ENCODE data around the gene SPDYA.

SPDYA gene

DNA sequence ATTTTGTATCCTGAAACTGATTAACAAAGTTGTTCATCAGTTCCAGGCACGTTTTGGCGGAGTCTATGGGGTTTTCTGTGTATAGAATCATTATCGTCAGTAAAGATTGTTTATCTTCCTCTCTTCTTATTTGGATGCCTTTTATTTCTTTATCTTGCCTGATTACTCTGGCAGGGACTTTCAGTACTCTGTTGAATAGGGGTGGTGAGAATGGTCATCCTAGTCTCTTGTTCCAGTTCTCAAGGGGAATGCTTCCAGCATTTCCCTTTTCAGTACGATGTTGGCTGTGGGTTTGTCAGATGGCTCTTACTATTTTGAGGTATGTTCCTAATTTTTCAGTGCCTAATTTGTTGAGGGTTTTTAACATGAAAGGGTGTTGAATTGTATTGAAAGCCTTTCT, 14.0 kb upstream of the SPDYA start:
- TF ChIP-seq CTCF (IDR thresholded peaks at IDR 0.05): no peak
- no peak overlapping the region for H3K27ac ChIP-seq
- no peak for DNase-seq (ENCODE audit: low spot score)

GRCh38 chr2:28801726-28802125, 8.9 kb upstream of the SPDYA start:
- no peak overlapping the region for H3K27ac ChIP-seq
- H3K4me3 ChIP-seq: no peak overlapping the region
- no peak for DNase-seq (ENCODE audit: low spot score)
- TF ChIP-seq CTCF (IDR thresholded peaks at IDR 0.05): no peak

More for the DNA sequence above, 14.0 kb upstream of the SPDYA start:
- no peak overlapping the region for H3K4me3 ChIP-seq

- Histone ChIP-seq H3K4me3 (no peak overlapping the region), H3K27ac (peak overlapping the region; percentile 7 to 40)
- no peak for DNase-seq (ENCODE audit: low spot score)
- no peak for TF ChIP-seq CTCF (IDR thresholded peaks at IDR 0.05)
These were observed 7.6 kb upstream of the SPDYA start for GRCh38 chr2:28802975-28803429.

DNA sequence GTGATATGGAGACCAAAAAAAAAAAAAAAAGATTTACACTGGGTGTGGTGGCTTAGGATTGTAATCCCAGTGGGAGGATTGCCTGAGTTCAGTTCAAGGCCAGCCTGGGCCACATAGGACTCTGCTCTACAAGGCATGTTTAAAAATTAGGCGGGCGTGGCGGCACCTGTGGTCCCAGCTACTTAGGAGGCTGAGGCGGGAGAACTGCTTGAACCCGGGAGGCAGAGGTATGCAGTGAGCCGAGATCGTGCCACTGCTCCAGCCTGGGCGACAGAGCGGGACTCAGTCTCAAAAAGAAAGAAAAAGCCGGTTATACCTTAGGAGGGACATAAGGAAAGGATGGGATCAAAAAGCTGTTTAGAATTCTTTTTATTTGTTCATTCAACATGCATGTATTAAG, 707 bp upstream of the SPDYA start:
- no peak for TF ChIP-seq CTCF (IDR thresholded peaks at IDR 0.05)
- Histone ChIP-seq H3K4me3 (peak overlapping the region; percentile 72), H3K27ac (no peak overlapping the region)
- DNase-seq (ENCODE audit: low spot score): no peak

DNA sequence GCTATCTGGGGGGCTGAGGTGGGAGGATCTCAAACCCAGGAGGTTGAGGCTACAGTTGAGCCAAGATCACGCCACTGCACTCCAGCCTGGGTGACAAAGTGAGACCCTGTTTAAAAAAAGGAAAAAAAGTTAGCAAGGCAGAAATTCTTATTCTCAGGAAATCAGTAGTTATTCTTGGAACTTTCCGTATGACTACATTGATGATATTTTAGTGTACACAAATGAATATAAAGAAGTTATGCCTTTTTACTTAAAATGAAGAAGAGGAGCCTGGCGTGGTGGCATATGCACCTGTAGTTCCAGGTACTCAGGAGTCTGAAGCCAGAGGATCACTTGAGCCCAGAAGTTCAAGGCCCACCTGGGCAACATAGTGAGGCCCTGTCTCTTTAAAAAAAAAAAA, 7.4 kb downstream of the SPDYA start:
- Histone ChIP-seq H3K4me3 (no peak overlapping the region), H3K27ac (no peak overlapping the region)
- no peak for DNase-seq (ENCODE audit: low spot score)
- TF ChIP-seq CTCF (IDR thresholded peaks at IDR 0.05): no peak

- DNase-seq (ENCODE audit: low spot score): no peak
- no peak for TF ChIP-seq CTCF (IDR thresholded peaks at IDR 0.05)
- H3K4me3 ChIP-seq: no peak overlapping the region
- no peak overlapping the region for H3K27ac ChIP-seq
These were observed 10.8 kb downstream of the SPDYA start for GRCh38 chr2:28821295-28821958.

DNA sequence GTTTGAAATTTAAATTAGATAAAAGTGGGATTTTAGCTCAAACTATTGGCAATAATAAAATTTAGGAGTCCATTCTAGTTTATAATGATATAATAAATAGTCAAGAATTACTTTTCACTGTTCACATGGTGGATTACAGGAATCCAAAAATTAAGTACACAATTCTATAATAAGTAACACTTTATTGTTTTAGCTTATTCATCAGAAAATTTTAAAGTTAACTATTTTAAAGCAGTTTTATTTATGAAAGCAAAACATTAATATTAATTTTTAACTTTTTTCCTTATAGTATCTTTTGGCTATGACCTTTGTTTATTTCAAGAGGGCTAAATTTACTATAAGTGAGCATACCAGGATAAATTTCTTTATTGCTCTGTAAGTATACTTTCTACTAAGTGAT, 11.4 kb downstream of the SPDYA start:
- no peak for TF ChIP-seq CTCF (IDR thresholded peaks at IDR 0.05)
- Histone ChIP-seq H3K27ac (no peak overlapping the region), H3K4me3 (no peak overlapping the region)
- DNase-seq (ENCODE audit: low spot score): no peak
